Natural killer cell (primary cell): Measurements from ENCODE around the gene LY9. TPM values are rescaled to one million over a fixed set of nuclear protein-coding genes. Genes with fewer than 3 reads are reported as not detected.

Experiments used
- ATAC-seq, 3 donors: fragments of 150-1000 bp in 2 of 3; fragments of 200-7000 bp in 1 of 3; cut with Tn5 transposase; 1 replicate in 1 of 3; 2 replicates in 2 of 3; pipeline ENCODE4 v1.10.0; 2021; ENCODE audit warnings: mild to moderate bottlenecking in 2 of 3, moderate library complexity in 2 of 3
- DNase-seq, 2 donors: peaks; one replicate each; pipeline versions ENCODE4 v3.0.0 to v3.0.0-alpha.2; 2013 to 2021; ENCODE audit warnings: mixed read lengths in 1 of 2
- H3K27ac ChIP-seq: one replicate; pipeline ENCODE4 v1.5.1; 2013; ENCODE audit warnings: mild to moderate bottlenecking, low read length
- H3K27me3 ChIP-seq: one replicate; pipeline ENCODE4 v1.6.1; 2013; ENCODE audit warnings: low read length; ENCODE audit not compliant: control insufficient read depth, insufficient read depth
- H3K36me3 ChIP-seq: one replicate; pipeline ENCODE4 v1.6.1; 2013; ENCODE audit warnings: low read length; ENCODE audit not compliant: control insufficient read depth, insufficient read depth
- H3K4me1 ChIP-seq: one replicate; pipeline ENCODE4 v1.6.1; 2013; ENCODE audit warnings: low read length; ENCODE audit not compliant: control insufficient read depth, insufficient read depth
- H3K4me3 ChIP-seq: one replicate; pipeline ENCODE4 v1.5.1; 2013; ENCODE audit warnings: low read length
- H3K9me3 ChIP-seq: one replicate; pipeline ENCODE4 v1.6.1; 2013; ENCODE audit warnings: low read length; ENCODE audit not compliant: control insufficient read depth, insufficient read depth
- H3K27ac Mint-ChIP-seq, 2 donors: one replicate each; pipeline ENCODE4 v1.8.0; 2022; ENCODE audit warnings: mild to moderate bottlenecking in 2 of 2, mixed read lengths in 2 of 2, moderate library complexity in 1 of 2
- H3K27me3 Mint-ChIP-seq, 2 donors: one replicate each; pipeline ENCODE4 v1.8.0; 2022; ENCODE audit warnings: low read depth in 2 of 2, mixed read lengths in 2 of 2
- H3K36me3 Mint-ChIP-seq: one replicate; pipeline ENCODE4 v1.8.0; 2022; ENCODE audit warnings: mixed read lengths
- H3K4me1 Mint-ChIP-seq, 2 donors: one replicate each; pipeline ENCODE4 v1.8.0; 2022; ENCODE audit warnings: mixed read lengths in 2 of 2
- H3K4me3 Mint-ChIP-seq: one replicate; pipeline ENCODE4 v1.8.0; 2022; ENCODE audit warnings: mild to moderate bottlenecking, moderate library complexity, mixed read lengths
- H3K9me3 Mint-ChIP-seq, 2 donors: one replicate each; pipeline ENCODE4 v1.8.0; 2022; ENCODE audit warnings: mixed read lengths in 2 of 2
- CTCF ChIP-seq: fragments of 200-600 bp; IDR thresholded peaks from one replicate; pipeline ENCODE4 v1.8.0; 2022; ENCODE audit warnings: antibody characterized with exemption
- WGBS: methylation state at CpG from one replicate; pipeline ENCODE4 v1.1.7; 2013; ENCODE audit warnings: missing lambda C conversion rate; ENCODE audit not compliant: insufficient coverage; 5-methylcytosine and 5-hydroxymethylcytosine counted together
- intact Hi-C: fragments of 100-400 bp; cut with micrococcal nuclease; formaldehyde crosslinking; loops from one replicate; pipeline ENCODE4 v1.14.2; 2022
- total RNA-seq, 4 donors: library from RNA; stranded (reverse); fragments of 120-200 nt in 1 of 4; gene quantifications; one replicate each; pipeline versions ENCODE4 v1.2.3 to v1.2.4, GENCODE V29; 2013 to 2022

Gene LY9
- total RNA-seq, 3 donors from 2014 or later (not counting 1 experiment from before 2014, with no cell fraction given) = 30.3 to 47.1 (median 34.4) TPM

- ATAC-seq (no peak), DNase-seq (no peak)
- WGBS = 81% methylated on average over 2 of the region's 2 CpGs
- no peaks in the 10 kb centered on the region for H3K9me3 ChIP-seq
- H3K4me3 ChIP-seq = no peak overlapping the region
- no peaks in the 10 kb centered on the region for H3K27me3 ChIP-seq
- peaks cover 56% of the 10 kb centered on the region for H3K36me3 ChIP-seq
- Mint-ChIP-seq H3K36me3 (peaks cover 9% of the 10 kb centered on the region), H3K4me3 (peak overlapping the region; percentile 56), H3K27ac (peak overlapping the region in 1 of 2 donors; percentile 95), H3K9me3 (no peaks in the 10 kb centered on the region), H3K4me1 (peaks cover 88% of the 10 kb centered on the region in 2 donors), H3K27me3 (no peaks in the 10 kb centered on the region)
- intact Hi-C loops = loop anchor here (5.0 kb wide), 1 partner anchor 42 kb away; the partner anchor contains the start of gene LY9
- H3K4me1 ChIP-seq = peaks cover 89% of the 10 kb centered on the region
- no peak for TF ChIP-seq CTCF
- H3K27ac ChIP-seq = no peak overlapping the region
Measured at GRCh38 chr1:160839746-160840145, 43.8 kb downstream of the LY9 start.

- H3K27me3 ChIP-seq = no peaks in the 10 kb centered on the region
- Mint-ChIP-seq H3K4me1 (peaks cover 88 to 89% of the 10 kb centered on the region in 2 donors), H3K36me3 (peaks cover 5% of the 10 kb centered on the region), H3K9me3 (no peaks in the 10 kb centered on the region), H3K4me3 (no peak overlapping the region), H3K27ac (no peak overlapping the region), H3K27me3 (no peaks in the 10 kb centered on the region)
- no peak overlapping the region for H3K4me3 ChIP-seq
- 92% methylated on average over 4 of the region's 4 CpGs for WGBS
- intact Hi-C loops = no loop called here
- H3K4me1 ChIP-seq = peaks cover 88% of the 10 kb centered on the region
- no peaks in the 10 kb centered on the region for H3K9me3 ChIP-seq
- no peak for TF ChIP-seq CTCF
- ATAC-seq (no peak), DNase-seq (no peak)
- H3K36me3 ChIP-seq = peaks cover 44% of the 10 kb centered on the region
- no peak overlapping the region for H3K27ac ChIP-seq
Measured at GRCh38 chr1:160841079-160841478, 45.1 kb downstream of the LY9 start.

GRCh38 chr1:160844447-160845232, 48.7 kb downstream of the LY9 start:
- ATAC-seq (peak; percentile 59 to 81 (median 80)), DNase-seq (peak in 1 of 2 donors; percentile 49)
- Mint-ChIP-seq H3K4me1 (peaks cover 87% of the 10 kb centered on the region in 2 donors), H3K36me3 (peaks cover 11% of the 10 kb centered on the region), H3K9me3 (peaks cover 0 to 3% of the 10 kb centered on the region in 2 donors), H3K27ac (no peak overlapping the region), H3K27me3 (no peaks in the 10 kb centered on the region), H3K4me3 (peak overlapping the region; percentile 71)
- Histone ChIP-seq H3K27me3 (no peaks in the 10 kb centered on the region), H3K27ac (peak overlapping the region; percentile 30), H3K4me1 (peaks cover 75% of the 10 kb centered on the region), H3K36me3 (peaks cover 31% of the 10 kb centered on the region), H3K4me3 (no peak overlapping the region), H3K9me3 (no peaks in the 10 kb centered on the region)
- WGBS = 74% methylated on average over 12 of the region's 12 CpGs
- intact Hi-C loops = loop anchor here (2.0 kb wide), 1 partner anchor 106 kb away; the partner anchor contains the start of gene SLAMF7
- no peak for TF ChIP-seq CTCF
